H1 (cell line): ENCODE results near the gene FCER2. TPM values are rescaled to one million over a fixed set of nuclear protein-coding genes. Genes with fewer than 3 reads are reported as not detected.

Source experiments
- BCL11A ChIP-seq, 2 experiments: IDR thresholded peaks; one replicate each; pipeline ENCODE4 v1.6.1; 2011; ENCODE audit warnings: low read depth in 2 of 2, low read length in 2 of 2, mild to moderate bottlenecking in 2 of 2
- TAF1 ChIP-seq: IDR thresholded peaks from 2 replicates; pipeline ENCODE4 v1.6.1; 2011; ENCODE audit warnings: mild to moderate bottlenecking, low read depth, low read length
- polyA plus RNA-seq, 7 experiments: library from polyadenylated mRNA; depleted of rRNA in 3 of 7; stranded (reverse) in 5 of 7; unstranded in 2 of 7; fragments of >200 nt in 5 of 7; fragments of 200-250 nt in 2 of 7; gene quantifications; 1 replicate in 5 of 7; 2 replicates in 1 of 7; 4 replicates in 1 of 7; pipeline versions ENCODE4 v1.2.1 to v1.2.3, GENCODE V29; 2011 to 2013; ENCODE audit warnings: missing spikeins in 2 of 7, mixed read lengths in 2 of 7
- total RNA-seq: library from RNA; stranded (reverse); fragmentation: NEBNext Ultra II Directional; extraction: Animal tissue kit (Norgen Biotek cat#: 25700); gene quantifications from 2 replicates; pipeline ENCODE4 v1.2.1, GENCODE V29; 2021

The FCER2 gene
- total and polyA plus RNA-seq, 2 of the 8 experiments (the other 6 are each of a cell fraction or from before 2014, with no cell fraction given): 0.67 TPM; not detected in 1

DNA sequence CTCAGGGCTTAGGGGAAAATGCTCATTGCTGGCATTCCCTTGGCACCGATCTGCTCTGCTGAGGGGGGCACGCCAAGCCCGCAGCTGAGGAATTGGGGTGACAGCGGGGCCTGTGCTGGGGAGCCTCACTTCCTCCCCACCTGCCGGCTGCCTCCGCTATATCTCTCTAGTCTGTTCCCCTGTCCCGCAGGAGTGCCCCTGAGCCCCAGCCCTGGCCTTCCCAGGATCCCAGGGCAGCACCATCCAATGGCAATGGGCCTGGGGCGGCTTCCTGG lies 55.6 kb downstream of the FCER2 start (continued):
- TF ChIP-seq BCL11A (IDR thresholded peaks at IDR 0.05; ENCODE audit: low read depth in 2 of 2, low read length in 2 of 2) (no peak), TAF1 (no peak)
